A673 (cell line): Measurements from ENCODE around the gene SERTAD2.

Source experiments
- EZH2 ChIP-seq: fragments of 200-600 bp; sonication (generic); IDR thresholded peaks from 2 replicates; pipeline ENCODE4 v1.6.1; 2017; ENCODE audit warnings: borderline replicate concordance, low read depth, mild to moderate bottlenecking, mixed read lengths, antibody characterized with exemption, low read length; ENCODE audit not compliant: poor library complexity, severe bottlenecking
- TF ChIP-seq, protein P1 (sequence below): fragments of 300-800, 200-600 bp; sonication (generic); conservative IDR thresholded peaks from 2 replicates; pipeline ENCODE4 v1.5.1; 2017; ENCODE audit warnings: low read depth, mild to moderate bottlenecking, antibody characterized with exemption, low read length, moderate library complexity, mixed read lengths

DNA sequence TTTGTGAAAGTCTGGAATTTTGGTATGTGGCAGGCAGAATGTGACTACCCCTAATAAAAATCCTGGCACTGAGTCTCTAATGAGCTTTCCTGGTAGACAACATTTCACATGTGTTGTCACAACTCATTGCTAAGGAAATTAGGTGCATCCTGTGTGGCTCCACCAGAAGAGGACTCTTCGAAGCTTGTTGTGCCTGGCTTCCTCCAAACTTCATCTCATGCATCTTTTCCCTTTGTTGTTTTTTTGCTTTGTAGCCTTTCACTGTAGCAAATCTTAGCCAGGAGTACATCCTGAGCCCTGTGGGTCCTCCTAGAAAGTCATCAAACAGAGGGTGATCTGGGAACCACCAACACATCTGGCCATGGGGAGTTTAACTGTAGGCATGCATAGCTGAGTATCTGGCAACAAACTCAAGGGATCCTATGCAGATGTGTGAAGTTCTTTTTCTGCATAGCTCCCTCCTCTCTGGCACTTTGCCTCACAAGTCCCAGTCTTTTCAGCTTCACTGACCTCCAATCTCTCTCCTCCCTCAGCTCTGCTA lies 42.1 kb upstream of the SERTAD2 start:
- TF ChIP-seq, protein P1, sequence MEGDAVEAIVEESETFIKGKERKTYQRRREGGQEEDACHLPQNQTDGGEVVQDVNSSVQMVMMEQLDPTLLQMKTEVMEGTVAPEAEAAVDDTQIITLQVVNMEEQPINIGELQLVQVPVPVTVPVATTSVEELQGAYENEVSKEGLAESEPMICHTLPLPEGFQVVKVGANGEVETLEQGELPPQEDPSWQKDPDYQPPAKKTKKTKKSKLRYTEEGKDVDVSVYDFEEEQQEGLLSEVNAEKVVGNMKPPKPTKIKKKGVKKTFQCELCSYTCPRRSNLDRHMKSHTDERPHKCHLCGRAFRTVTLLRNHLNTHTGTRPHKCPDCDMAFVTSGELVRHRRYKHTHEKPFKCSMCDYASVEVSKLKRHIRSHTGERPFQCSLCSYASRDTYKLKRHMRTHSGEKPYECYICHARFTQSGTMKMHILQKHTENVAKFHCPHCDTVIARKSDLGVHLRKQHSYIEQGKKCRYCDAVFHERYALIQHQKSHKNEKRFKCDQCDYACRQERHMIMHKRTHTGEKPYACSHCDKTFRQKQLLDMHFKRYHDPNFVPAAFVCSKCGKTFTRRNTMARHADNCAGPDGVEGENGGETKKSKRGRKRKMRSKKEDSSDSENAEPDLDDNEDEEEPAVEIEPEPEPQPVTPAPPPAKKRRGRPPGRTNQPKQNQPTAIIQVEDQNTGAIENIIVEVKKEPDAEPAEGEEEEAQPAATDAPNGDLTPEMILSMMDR, result no peak
- TF ChIP-seq EZH2, result no peak
